Caco-2 (cell line): ENCODE data around the gene CDH12. TPM values are rescaled to one million over a fixed set of nuclear protein-coding genes. Genes with fewer than 3 reads are reported as not detected.

Experiments used
- BruUV-seq: library from RNA; stranded (reverse); fragments of 400-500 nt; replicated peaks from 2 replicates; lab custom pipeline; 2021; lab: Mats Ljungman, UMichigan
- CTCF ChIA-PET: fragments of 300-600 bp; sonication (Branson Sonifier 250); formaldehyde crosslinking; loops from one replicate; lab custom pipeline; 2022; ENCODE audit warnings: antibody characterized with exemption; lab: Charles Lee
- POLR2A ChIA-PET: fragments of 300-600 bp; sonication (Branson Sonifier 250); formaldehyde crosslinking; loops from one replicate; lab custom pipeline; 2022; ENCODE audit warnings: antibody characterized with exemption; lab: Charles Lee
- DNase-seq, 2 experiments: peaks; one replicate each; pipeline versions ENCODE4 v3.0.0 to v3.0.0-alpha.2; 2020 to 2022
- H3K27me3 ChIP-seq: replicated peaks from 2 replicates; pipeline ENCODE4 v1.6.0; 2011; ENCODE audit warnings: low read length; ENCODE audit not compliant: control insufficient read depth, insufficient read depth
- H3K36me3 ChIP-seq: 2 replicates; pipeline ENCODE4 v1.5.1; 2011; ENCODE audit warnings: low read length; ENCODE audit not compliant: control insufficient read depth, insufficient read depth
- H3K4me1 ChIP-seq: fragments of 250-450 bp; sonication (Bioruptor Pico); 2 replicates; pipeline ENCODE4 v1.5.1; 2020; ENCODE audit warnings: mild to moderate bottlenecking
- H3K4me3 ChIP-seq: 2 replicates; pipeline ENCODE4 v1.5.1; 2011; ENCODE audit warnings: low read depth, mild to moderate bottlenecking, control low read depth, low read length
- H3K9me3 ChIP-seq: fragments of 250-450 bp; sonication (Bioruptor Pico); 2 replicates; pipeline ENCODE4 v1.5.1; 2020; ENCODE audit warnings: mild to moderate bottlenecking, moderate library complexity
- H3K27ac Mint-ChIP-seq: one replicate; pipeline ENCODE4 v1.8.0; 2022; ENCODE audit warnings: mixed read lengths; ENCODE audit not compliant: unreplicated experiment
- H3K27me3 Mint-ChIP-seq: one replicate; pipeline ENCODE4 v1.8.0; 2022; ENCODE audit warnings: mixed read lengths; ENCODE audit not compliant: insufficient read depth, unreplicated experiment
- H3K36me3 Mint-ChIP-seq: one replicate; pipeline ENCODE4 v1.8.0; 2022; ENCODE audit warnings: mild to moderate bottlenecking, mixed read lengths; ENCODE audit not compliant: insufficient read depth, unreplicated experiment
- H3K4me1 Mint-ChIP-seq: one replicate; pipeline ENCODE4 v1.8.0; 2022; ENCODE audit warnings: low read depth, mixed read lengths; ENCODE audit not compliant: unreplicated experiment
- H3K4me3 Mint-ChIP-seq: one replicate; pipeline ENCODE4 v1.8.0; 2022; ENCODE audit warnings: mild to moderate bottlenecking, moderate library complexity, mixed read lengths; ENCODE audit not compliant: unreplicated experiment
- H3K9me3 Mint-ChIP-seq: one replicate; pipeline ENCODE4 v1.8.0; 2022; ENCODE audit warnings: mixed read lengths; ENCODE audit not compliant: unreplicated experiment
- CTCF ChIP-seq, 2 experiments: fragments of 200-600 bp in 1 of 2; IDR thresholded peaks; 1 replicate in 1 of 2; 2 replicates in 1 of 2; pipeline versions ENCODE4 v1.5.1 to v1.8.0; 2011 to 2022; ENCODE audit warnings: antibody characterized with exemption in 1 of 2, control low read depth in 1 of 2, inconsistent platforms in 1 of 2, low read depth in 1 of 2, low read length in 1 of 2, mild to moderate bottlenecking in 1 of 2, moderate library complexity in 1 of 2; ENCODE audit not compliant: insufficient read depth in 1 of 2, severe bottlenecking in 1 of 2, unreplicated experiment in 1 of 2
- intact Hi-C: fragments of 100-400 bp; cut with micrococcal nuclease; formaldehyde crosslinking; loops from one replicate; pipeline ENCODE4 v1.10.0; 2022; ENCODE audit not compliant: unreplicated experiment
- total RNA-seq: library from RNA; stranded (reverse); gene quantifications from 2 replicates; pipeline ENCODE4 v1.2.3, GENCODE V29; 2022

The CDH12 gene
- total RNA-seq, 1 experiment from 2014 or later: not detected

DNA sequence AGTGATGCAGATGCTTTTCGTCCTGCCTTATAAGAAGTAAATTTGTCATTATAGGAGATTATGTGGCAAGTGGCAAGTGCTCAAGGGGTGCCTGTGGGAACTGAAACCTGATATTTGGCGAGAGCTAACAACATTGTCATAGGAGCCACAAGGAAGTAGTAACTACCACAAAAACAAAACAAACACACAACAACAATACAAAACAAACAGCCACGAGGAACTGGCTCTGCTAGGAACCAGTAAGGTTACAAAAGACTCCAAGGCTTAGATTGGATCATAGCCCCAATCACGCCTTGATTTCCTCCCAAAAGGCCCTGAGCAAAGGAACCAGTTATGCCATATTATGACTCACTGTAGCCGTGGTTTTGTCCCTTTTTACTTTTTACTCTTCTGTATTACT lies 1045.2 kb downstream of the CDH12 start:
- no peak overlapping the region for H3K4me3 ChIP-seq
- DNase-seq: no peak
- Mint-ChIP-seq H3K4me3 (no peak overlapping the region), H3K27me3 (no peaks in the 10 kb centered on the region), H3K9me3 (no peaks in the 10 kb centered on the region), H3K4me1 (no peaks in the 10 kb centered on the region), H3K27ac (no peak overlapping the region), H3K36me3 (no peaks in the 10 kb centered on the region)
- no peaks in the 10 kb centered on the region for H3K27me3 ChIP-seq
- peaks cover 9% of the 10 kb centered on the region for H3K4me1 ChIP-seq
- no peaks in the 10 kb centered on the region for H3K36me3 ChIP-seq
- TF ChIP-seq CTCF (IDR thresholded peaks at IDR 0.05; ENCODE audit: insufficient read depth in 1 of 2, low read depth in 1 of 2, low read length in 1 of 2, severe bottlenecking in 1 of 2, unreplicated experiment in 1 of 2): no peak
- ChIA-PET POLR2A (no interaction called here), CTCF (no interaction called here)
- intact Hi-C loops: no loop called here
- no peaks in the 10 kb centered on the region for H3K9me3 ChIP-seq
- no TSS peak for BruUV-seq

GRCh38 chr5:21806943-21807342 lies 1046.2 kb downstream of the CDH12 start:
- no peaks in the 10 kb centered on the region for H3K9me3 Mint-ChIP-seq
- no peaks in the 10 kb centered on the region for H3K36me3 ChIP-seq
- ChIA-PET CTCF (no interaction called here), POLR2A (no interaction called here)
- intact Hi-C loops: no loop called here
- H3K27ac Mint-ChIP-seq: no peak overlapping the region
- DNase-seq: no peak
- H3K36me3 Mint-ChIP-seq: no peaks in the 10 kb centered on the region
- H3K4me3 Mint-ChIP-seq: no peak overlapping the region
- no peaks in the 10 kb centered on the region for H3K4me1 Mint-ChIP-seq
- no peak for TF ChIP-seq CTCF (IDR thresholded peaks at IDR 0.05; ENCODE audit: insufficient read depth in 1 of 2, low read depth in 1 of 2, low read length in 1 of 2, severe bottlenecking in 1 of 2, unreplicated experiment in 1 of 2)
- H3K9me3 ChIP-seq: no peaks in the 10 kb centered on the region
- no peaks in the 10 kb centered on the region for H3K27me3 ChIP-seq
- no peak overlapping the region for H3K4me3 ChIP-seq
- no TSS peak for BruUV-seq
- H3K4me1 ChIP-seq: peaks cover 12% of the 10 kb centered on the region
- H3K27me3 Mint-ChIP-seq: no peaks in the 10 kb centered on the region

DNA sequence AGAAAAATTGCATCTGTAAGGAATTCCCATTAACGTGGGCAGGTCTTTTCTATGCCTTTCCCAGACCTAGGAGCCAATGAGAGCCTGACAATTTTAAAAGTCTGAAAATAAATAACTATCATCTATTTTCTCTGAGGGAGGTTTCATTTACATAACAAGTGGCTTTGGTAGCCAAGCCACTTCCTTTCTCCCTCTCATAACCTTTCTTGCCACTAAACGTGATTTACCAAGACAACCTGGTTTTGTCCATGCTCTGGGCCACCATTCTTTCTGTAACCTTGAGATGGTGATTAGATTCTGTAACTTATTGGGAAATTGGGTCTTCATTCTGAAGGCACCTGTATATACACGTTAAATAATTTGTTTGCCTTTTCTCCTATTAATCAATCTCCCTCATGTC lies 1046.9 kb downstream of the CDH12 start:
- H3K9me3 ChIP-seq: no peaks in the 10 kb centered on the region
- Mint-ChIP-seq H3K4me1 (no peaks in the 10 kb centered on the region), H3K9me3 (no peaks in the 10 kb centered on the region), H3K36me3 (no peaks in the 10 kb centered on the region), H3K27ac (no peak overlapping the region), H3K4me3 (no peak overlapping the region), H3K27me3 (no peaks in the 10 kb centered on the region)
- intact Hi-C loops: no loop called here
- no peaks in the 10 kb centered on the region for H3K27me3 ChIP-seq
- POLR2A ChIA-PET: no interaction called here
- peaks cover 12% of the 10 kb centered on the region for H3K4me1 ChIP-seq
- CTCF ChIA-PET: no interaction called here
- no peak overlapping the region for H3K4me3 ChIP-seq
- no TSS peak for BruUV-seq
- no peaks in the 10 kb centered on the region for H3K36me3 ChIP-seq
- no peak for TF ChIP-seq CTCF (IDR thresholded peaks at IDR 0.05; ENCODE audit: insufficient read depth in 1 of 2, low read depth in 1 of 2, low read length in 1 of 2, severe bottlenecking in 1 of 2, unreplicated experiment in 1 of 2)
- no peak for DNase-seq
